GM21529 (cell line): ENCODE results near the gene ABR.

Experiments used
- ATAC-seq: cut with Tn5 transposase; IDR thresholded peaks from one replicate; pipeline ENCODE4 v1.9.1; 2021; ENCODE audit not compliant: unreplicated experiment

Gene ABR

GRCh38 chr17:1011760-1012735, 167.7 kb downstream of the ABR start:
- no peak for ATAC-seq

GRCh38 chr17:1011138-1011537, 168.6 kb downstream of the ABR start:
- ATAC-seq = no peak

GRCh38 chr17:1010586-1010985, 169.2 kb downstream of the ABR start:
- ATAC-seq = no peak

- ATAC-seq = no peak
These were observed 169.7 kb downstream of the ABR start for GRCh38 chr17:1010086-1010450.

- ATAC-seq = no peak
These were observed 170.3 kb downstream of the ABR start for GRCh38 chr17:1009229-1010085.

- ATAC-seq = no peak
These were observed 171.6 kb downstream of the ABR start for GRCh38 chr17:1008008-1008761.

GRCh38 chr17:1007310-1008007, 172.3 kb downstream of the ABR start:
- ATAC-seq = no peak

- no peak for ATAC-seq
These were observed 173.7 kb downstream of the ABR start for GRCh38 chr17:1006054-1006453.

GRCh38 chr17:1005361-1005946, 174.3 kb downstream of the ABR start:
- no peak for ATAC-seq

GRCh38 chr17:1004769-1005295, 174.9 kb downstream of the ABR start:
- ATAC-seq = no peak

GRCh38 chr17:1003972-1004768, 175.6 kb downstream of the ABR start:
- ATAC-seq = no peak

GRCh38 chr17:1003633-1003971, 176.2 kb downstream of the ABR start:
- no peak for ATAC-seq

GRCh38 chr17:1002771-1003555, 176.8 kb downstream of the ABR start:
- ATAC-seq = no peak

- no peak for ATAC-seq
These were observed 177.4 kb downstream of the ABR start for GRCh38 chr17:1002412-1002753.

- no peak for ATAC-seq
These were observed 178.0 kb downstream of the ABR start for GRCh38 chr17:1001640-1002411.

GRCh38 chr17:1000597-1001461, 179.0 kb downstream of the ABR start:
- no peak for ATAC-seq

- no peak for ATAC-seq
These were observed 181.7 kb downstream of the ABR start for GRCh38 chr17:998111-998510.
